Smooth muscle cell of the brain vasculature (primary cell): ENCODE measurements around the gene LRRC46.

Experiments
- DNase-seq: peaks from one replicate; pipeline ENCODE4 v3.0.0-alpha.2; 2012; ENCODE audit warnings: low read depth, low spot score

The LRRC46 gene, protein sequence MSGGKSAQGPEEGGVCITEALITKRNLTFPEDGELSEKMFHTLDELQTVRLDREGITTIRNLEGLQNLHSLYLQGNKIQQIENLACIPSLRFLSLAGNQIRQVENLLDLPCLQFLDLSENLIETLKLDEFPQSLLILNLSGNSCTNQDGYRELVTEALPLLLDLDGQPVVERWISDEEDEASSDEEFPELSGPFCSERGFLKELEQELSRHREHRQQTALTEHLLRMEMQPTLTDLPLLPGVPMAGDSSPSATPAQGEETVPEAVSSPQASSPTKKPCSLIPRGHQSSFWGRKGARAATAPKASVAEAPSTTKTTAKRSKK

DNA sequence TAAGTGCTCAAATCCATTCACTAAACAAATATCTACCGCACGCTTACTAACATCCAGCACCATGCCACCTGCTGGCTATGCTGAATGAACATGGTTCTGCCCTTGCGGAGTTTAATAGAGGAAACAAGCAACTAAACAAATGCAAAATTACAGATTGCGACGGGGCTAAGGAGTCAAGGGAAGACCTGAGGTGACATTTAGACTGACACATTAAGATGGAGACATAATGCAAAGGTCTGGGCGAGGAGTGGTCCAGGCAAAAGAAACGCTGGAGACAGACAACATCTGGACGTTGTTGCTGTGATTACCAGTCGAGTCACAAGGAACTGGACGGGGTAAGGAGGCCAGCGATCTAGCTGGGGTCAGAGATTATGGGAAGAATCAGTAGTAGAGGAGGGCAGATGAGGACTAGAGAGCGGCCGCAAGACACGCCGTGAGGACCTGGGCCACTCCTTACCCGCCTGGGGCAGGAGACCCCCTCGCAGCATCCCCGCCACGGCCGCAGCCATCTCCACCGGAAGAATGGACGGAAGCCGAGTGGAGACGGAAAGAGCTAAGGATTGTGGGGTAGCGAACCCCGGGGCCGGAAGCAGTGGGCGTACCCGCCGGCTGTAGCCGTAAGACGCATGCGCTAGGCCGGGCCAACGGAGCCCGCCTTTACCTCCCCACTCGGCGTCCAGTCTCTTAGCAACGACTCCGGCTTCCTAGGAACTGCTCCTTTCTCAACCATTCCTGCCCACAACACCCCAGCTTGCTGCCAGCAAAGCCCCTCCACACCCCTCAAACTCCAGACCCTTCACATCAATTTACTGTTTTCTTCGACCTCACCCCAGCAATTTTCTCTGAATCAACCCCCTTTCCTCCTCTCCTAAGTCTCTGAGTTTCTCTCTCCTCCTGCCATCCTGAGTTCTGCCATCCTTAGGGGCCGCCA is at the start of gene LRRC46, which contains the start of gene MRPL10:
TSS of gene LRRC46 (plus strand) at position 668 of the 931 bp plus-strand sequence. CDS start 320 bp downstream, outside the sequence.
TSS of gene MRPL10 (minus strand) at position 539 of the 931 bp plus-strand sequence. CDS start at position 509, 30 bp downstream.
- DNase-seq: peak; percentile 70

DNA sequence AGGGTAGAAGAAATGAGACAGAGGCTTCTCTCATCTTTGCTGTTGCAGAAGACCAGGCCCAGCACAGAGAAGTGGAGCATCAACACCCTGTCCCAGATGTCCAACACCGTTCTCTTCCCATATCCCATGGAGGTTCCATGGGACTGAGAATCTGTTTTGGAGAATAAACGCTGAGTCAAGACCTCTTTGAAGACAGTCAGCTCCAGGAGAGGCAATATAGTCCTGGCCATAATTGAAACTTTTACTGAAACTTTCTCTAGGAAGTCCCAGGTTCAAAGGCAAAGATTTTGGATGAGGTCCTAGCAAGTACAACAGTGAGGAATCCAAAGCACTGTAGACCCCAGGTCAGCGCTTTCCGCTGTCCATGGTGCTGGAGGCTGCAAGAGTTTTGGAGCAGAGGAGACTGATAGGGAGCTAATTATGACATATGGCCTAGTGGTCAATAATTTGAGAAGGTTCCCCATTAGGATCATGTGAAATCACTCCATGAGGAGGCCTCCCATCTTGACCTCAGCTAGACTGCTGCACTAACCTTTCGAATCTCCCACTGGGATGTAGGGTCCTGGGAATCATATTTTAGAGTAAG is 45.8 kb upstream of the LRRC46 start:
- DNase-seq: no peak

DNA sequence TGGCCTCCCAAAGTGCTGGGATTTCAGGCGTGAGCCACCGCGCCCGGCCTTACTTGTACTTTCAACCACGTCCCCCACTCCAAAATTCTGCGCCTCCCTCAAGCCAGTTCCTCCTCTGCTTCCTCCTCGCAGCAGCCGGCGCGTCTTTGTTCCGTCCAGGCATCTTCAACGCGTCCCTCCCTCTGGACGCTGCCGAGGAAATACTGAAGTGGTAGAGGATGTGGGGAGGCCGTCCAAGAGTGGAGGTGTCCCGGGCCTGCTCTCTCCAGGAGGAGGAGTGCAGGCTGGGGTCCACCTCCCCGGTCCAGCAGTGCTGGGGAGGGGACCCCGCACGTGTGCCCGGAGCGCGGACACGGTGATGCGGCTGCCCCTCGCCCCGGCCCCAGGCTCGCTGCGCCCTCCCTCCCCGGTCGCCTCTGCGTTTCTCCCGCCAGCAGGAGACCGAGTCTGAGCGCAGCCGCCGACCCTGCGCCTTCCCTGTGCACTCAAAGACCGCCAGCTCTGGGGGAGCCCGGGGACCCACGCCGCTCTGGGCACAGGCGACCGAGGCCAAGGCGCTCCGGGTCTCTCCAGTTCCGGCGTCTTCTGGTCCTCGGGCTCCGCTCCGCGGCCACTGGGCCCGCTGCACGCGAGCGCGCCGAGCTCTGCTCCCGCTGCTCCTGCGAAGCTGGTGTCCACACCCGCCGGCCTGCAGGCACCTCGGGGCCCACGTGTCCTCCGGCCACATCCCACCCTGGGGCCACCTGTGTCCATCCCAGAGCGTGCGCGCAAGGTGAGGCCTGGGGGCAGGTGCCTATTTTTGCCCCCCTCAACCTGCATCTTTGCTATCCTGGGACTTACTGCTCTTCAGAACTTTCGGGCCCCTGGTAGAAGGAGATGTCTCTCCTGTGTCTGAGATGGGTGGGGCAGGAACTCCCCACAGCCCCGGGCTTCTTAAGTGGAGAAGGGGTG is 41.6 kb upstream of the LRRC46 start:
- no peak for DNase-seq

DNA sequence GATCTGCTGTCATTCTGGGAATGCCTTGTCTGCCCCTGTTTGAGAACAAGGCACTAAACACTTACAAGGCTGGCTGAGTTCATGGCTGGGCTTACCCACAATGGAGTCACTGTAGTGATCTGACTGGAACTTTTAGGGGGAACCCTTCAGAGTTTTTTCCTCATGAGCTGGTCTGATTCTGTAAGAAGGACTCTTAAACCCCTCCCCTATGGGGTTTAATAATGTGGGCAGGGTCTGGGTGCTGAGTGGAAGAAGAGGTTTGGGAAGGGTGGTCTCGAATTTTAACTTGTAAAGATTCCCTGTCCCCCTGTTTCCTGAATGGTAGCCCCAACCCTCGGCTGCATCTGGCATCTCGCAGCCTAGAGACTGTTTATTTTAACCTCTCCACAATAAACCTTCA is 40.4 kb upstream of the LRRC46 start:
- DNase-seq: no peak

DNA sequence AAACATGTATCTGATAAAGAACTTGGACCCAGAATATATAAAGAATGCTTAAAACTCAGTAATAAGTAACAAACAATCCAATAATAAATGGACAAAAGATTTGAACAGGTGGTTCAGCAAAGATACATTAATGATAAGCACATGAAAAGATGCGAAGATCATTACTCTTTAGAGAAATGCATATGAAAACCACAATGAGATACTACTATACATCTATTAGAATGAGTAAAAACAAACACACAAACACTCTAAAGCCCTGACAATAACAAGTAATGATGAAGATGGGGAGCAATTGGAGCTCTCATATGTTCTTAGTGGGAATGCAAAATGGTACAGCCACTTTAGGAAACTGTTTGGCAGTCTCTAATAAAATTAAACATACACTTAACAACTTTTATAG is 39.0 kb upstream of the LRRC46 start:
- DNase-seq: no peak

DNA sequence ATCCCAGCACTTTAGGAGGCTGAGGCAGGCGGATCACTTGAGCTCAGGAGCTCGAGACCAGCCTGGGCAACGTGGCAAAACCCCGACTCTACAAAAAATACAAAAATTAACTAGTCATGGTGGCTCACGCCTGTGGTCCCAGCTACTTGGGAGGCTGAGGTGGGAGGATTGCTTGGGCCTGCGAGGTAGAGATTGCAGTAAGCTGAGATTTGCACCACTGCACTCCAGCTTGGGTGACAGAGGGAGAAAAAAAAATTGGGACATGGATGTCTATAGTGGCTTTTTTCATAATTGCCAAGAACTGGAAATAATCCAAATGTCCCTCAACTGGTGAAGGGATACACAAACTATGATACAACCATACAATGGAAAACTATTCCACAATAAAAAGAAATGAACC is 38.5 kb upstream of the LRRC46 start:
- no peak for DNase-seq

DNA sequence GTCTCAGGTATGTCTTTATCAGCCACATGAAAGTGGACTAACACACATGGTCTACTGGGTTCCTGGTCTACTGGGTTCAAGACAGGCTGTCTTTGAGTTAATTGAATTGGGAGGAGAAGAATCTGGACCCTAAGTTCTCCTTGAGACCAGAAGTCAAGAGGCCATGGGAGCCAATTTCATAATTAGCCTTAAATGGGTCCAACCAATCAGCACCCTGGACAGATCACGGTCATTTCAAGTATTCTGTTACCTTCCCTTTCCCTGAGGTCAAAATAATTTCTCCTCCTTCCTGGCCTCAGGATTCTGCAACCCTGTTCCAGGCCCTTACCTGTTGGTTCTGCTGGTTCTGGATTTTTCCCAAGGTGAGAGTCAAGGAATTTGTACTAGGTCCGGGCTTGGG is 33.7 kb upstream of the LRRC46 start:
- no peak for DNase-seq

DNA sequence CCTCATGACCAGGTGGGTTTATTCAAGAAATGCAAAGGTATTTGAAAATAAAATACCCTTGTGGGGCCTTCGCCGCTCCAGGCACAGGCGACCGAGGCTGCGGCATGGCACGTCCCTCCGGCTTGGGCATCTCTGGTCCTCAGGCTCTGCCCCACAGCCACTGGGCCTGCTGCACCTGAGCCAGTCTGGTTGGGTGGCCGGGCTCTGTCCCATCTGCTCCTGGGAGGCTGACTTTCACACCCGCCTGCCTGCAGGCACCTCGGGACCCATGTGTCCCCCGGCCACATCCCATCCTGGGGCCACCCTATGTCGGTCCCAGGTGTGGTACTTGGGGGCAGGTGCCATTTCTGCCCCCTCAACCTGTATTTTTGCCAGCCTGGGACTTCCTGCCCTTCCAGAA is 30.8 kb upstream of the LRRC46 start:
- DNase-seq: no peak

DNA sequence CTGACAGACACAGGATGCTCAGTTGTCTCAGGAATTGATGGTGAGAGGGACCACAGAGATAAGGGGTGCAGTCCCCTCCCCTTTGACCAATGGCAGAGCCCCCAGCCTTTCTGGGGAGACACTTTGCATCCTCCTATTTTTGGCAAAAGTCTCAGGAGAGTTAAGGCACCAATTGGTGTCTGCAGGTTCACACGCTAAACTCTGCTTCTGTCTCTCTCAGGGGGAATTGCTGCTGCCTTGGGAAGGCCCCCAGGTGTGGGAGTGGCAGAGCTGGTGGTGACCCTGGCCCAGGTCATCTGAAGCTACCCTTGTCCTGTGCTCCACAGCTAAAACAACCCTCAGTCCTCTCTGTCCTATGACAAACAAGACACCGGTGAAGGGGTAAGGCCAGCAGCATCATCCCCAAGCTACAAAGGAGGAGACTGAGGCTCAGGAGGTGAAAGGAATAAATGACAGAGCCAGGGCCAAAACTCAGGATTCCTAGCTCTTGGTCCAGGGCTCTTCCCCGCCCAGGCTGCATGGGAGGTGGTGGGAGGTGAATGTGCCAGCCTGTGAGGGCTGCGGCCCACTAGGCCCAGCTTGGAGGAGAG is 30.2 kb upstream of the LRRC46 start:
- no peak for DNase-seq

DNA sequence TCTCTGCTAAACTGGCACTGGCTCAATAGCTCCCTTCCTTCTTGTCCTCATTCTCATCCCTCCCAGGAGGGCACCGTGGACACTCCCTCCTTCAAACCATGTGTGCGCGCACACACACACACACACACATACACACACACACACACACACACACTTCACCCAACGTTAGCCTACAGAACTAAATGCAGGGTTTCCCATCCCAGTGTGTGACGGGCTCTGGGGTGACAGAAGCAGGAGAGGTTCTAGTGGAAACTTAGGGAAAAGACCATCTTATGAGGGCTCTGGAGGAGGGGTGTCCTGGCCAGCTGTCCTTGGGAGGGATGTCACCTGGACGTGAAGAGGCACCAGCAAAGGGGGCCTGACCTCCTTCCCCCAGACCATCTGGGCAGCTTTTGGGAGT is 29.6 kb upstream of the LRRC46 start:
- DNase-seq: no peak

DNA sequence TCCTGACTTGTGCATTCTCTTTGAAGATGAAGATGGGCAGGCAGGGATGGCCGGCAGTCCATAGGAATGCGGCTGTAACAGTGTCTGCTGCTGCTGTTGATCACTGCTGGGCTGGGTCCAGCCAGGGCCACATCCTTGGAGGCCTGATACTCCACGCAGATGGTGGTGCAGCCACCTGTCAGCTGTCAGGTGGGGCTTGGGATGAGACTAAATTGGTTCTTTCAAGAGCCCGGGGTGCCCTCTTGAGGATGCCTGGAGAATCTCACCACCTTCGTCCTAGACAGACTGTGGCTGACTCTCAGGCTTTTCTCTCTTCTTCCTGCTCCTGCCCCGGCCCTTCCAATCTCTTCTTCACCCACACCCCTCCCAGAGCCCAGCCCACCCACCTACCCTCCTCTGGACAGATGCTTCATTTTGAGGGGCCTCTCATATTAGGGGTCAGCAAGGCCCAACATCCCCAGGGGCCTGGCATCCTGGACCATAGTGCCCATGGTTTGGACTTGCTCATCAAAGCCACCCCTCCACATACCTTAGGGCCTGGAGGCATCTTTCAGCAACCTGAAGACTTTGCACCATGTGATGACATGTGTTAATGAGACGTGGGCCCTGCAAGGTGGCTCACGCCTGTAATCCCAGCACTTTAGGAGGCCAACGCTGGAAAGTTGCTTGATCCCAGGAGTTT is 29.0 kb upstream of the LRRC46 start:
- peak; percentile 17 for DNase-seq

DNA sequence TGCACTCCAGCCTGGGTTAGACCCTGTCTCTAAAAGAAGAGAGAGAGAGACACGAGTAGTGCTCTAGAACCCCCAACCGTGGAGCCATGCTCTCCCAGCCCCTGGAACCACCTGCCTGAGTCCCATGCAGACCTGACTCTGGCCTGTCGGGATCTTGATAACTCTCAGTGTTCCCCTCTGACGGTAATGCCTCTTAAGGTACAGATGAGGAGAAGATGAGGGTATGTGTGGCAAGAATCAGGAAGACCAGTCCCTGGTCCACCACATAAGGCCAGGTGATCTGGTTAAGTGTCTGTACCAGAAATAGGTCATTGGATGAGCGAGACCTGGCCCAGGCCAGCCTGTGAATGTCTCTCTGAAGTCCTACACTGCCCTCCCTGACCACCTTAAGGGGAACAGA is 28.3 kb upstream of the LRRC46 start:
- no peak for DNase-seq

DNA sequence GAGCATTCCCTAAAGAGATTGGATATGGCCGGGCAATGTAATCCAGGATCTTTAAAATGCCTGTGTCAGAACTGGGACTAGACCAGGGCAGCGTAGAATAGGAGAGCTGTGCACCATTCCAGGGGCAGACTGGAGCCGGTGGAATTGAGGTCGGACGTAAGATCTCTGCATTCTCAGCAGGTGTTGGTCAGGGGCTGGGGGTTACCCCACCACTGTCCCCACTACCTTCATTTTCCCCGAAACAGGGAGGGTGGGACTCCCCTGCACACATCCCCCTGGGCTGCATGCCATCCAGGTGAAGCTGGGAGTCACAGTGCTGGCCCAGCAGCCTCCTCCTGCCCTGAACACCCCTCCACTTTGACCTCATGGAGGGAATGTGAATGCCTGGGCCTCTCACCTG is 27.7 kb upstream of the LRRC46 start:
- no peak for DNase-seq

DNA sequence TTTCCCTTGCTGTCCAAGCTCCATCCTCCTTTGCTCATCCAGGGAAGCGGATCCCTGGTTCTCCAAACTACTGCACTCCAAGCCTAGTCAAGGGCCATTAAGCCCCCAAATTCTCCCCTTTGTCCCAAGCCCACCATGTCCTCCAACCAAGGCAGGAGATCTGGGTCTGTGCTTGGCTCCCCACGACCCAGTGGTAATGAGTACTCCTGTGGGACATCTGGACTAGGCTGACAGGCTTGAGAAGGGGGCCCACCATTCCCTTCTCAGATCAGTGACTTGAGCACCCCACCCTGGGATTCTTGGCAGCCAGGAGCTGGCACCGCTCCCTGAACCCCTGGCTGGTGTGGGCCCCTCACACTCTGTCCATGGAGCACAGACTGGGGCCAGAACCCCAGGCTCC is 27.0 kb upstream of the LRRC46 start:
- no peak for DNase-seq

DNA sequence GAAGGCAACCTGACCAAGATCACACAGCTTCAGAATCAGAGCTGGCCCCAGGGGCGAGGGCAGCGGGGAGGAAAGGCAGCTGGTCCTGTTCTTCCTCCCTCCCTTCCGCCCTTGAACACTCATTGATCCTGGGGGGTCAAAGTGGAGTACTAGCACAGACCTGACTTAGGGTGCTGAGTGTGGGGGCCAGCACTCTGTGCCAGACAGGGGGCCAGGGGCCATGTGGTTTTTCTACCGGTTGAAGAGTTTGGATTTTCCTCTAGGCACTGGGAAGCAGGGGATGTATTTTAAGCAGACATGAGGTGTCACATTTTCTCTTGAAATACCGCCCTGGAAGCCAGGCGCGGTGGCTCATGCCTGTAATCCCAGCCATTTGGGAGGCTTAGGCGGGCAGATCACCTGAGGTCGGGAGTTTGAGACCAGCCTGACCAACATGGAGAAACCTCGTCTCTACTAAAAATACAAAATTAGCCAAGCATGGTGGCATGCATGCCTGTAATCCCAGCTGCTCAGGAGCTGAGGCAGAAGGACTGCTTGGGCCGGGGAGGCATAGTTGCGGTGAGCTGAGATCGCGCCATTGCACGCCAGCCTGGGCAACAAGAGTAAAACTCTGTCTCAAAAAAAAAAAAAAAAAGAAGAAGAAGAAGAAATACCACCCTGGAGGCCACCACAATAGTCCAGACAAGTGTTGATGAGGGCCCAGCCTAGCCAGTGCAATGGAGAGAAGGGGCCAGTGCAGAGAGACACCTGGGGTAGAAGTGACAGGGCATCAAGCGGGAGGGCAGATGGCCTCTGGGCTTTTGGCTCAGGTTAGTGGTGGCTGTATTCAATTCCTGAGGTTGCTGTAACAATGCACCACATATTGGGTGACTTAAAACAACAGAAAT is 25.2 kb upstream of the LRRC46 start:
- no peak for DNase-seq

DNA sequence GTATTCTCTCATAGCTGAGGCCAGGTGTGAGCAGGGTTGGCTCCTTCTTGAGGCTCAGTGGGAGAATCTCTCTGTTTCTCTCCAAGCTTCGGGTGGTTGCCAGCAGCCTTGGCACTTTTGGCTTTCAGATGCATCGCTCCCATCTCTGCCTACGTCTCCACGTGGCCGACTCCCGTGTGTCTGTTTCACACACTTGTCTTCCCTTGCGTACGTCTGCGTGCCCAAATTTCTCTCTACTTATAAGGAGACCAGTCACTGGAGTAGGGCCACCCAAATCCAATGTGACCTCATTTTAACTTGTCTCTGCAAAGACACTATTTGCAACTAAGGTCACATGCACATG is 24.6 kb upstream of the LRRC46 start:
- no peak for DNase-seq

DNA sequence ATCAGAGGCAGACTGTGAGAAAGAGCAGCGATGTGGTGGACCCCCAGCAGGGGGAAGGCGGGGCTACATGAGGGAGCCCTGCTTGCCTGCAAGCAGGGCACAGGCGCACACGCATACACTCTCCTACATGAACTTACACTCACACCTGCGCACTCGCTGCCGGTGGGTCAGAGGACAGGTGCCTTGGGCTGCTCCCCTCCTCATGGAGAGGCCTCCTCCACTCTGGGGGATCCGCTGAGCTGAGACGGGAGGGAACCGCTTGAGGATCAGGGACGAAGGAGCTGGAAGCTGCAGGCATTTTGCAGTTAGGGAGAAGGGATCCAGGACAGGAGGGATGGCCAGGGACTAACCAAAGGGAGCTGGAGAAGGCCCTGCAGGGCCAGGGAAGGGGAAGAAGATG is 24.0 kb upstream of the LRRC46 start:
- no peak for DNase-seq

DNA sequence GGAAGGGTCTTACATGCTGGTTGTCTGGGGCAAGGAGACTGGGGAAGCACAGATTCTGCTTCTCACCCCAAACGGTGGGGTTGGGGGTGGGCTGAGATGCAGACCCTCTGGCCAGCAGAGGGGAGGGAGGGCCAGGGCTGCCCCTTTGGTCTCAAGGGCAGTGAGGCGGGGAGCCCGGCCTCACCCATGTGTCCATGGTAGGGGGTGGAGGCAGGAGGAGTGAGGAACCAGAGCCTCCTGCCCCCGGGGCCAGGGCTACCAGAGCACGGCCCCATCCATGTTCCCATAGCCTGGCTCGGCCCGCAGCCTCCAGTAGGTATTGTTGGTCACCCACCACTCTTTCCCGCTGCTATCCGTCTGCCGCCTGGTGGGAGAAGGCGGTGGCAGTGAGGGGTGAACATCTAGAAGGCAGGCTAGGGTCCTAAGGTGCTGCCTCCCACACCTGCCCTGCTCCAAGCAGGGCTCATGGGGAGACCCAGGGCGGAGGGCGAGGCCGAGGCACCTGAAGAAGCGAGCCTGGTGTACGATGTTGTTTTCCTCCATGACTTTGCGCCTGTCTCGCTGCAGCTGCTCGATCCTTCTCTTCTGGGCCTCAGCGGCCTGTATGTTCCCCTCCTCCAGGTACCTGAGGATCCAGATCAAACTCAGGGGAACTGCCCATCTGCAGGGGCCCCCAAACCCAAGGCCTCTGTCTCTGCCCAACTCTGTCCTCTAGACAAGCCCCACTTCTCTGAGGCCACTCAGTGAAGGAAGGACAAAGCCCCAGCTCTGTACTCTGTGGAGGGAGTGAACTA is 23.2 kb upstream of the LRRC46 start:
- DNase-seq: no peak
